GM12875 (cell line): ENCODE data around the gene LYRM9.
"Not testable (repeated sequence)": the region's sequence is repeated elsewhere in the genome, so short reads cannot be mapped to it uniquely, and the experiment has no call there.

Experiments used
- H3K4me3 ChIP-seq: one replicate; pipeline ENCODE4 v1.5.1; 2011; ENCODE audit warnings: low read depth, low read length, control low read depth
- CTCF ChIP-seq: IDR thresholded peaks from 2 replicates; pipeline ENCODE4 v1.5.1; 2011; ENCODE audit warnings: low read depth, mild to moderate bottlenecking, control low read depth, inconsistent platforms, low read length, moderate library complexity, borderline replicate concordance; ENCODE audit not compliant: insufficient read depth

Gene LYRM9

GRCh38 chr17:27891841-27892240 lies 1.3 kb downstream of the LYRM9 start:
- no peak for TF ChIP-seq CTCF
- no peak overlapping the region for H3K4me3 ChIP-seq

DNA sequence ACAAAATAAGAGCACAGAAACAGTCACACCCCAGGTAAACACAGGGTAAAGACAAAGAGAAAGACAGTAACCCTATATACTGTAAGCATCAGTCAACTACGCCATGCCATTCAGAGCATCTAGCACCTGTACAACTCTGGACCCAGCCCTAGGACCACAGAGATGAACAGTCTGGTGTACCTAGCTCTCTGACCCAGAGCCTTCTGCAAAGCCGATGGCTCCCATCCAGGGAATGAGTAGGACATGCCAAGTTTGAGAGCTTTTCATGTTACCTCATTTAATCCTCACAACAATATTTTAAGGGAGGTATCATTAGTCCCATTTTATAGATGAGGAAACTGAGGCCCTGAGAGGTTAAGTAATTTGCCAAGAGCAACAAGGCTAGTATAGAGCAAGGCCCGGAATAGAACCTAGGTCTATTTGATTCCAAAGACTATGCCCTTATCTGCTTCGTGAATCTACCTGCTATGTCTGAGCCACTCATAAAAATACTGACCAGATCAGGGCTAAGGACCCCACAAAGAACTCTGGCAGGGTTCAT lies 3.4 kb downstream of the LYRM9 start:
- H3K4me3 ChIP-seq = no peak overlapping the region
- no peak for TF ChIP-seq CTCF

- no peak for TF ChIP-seq CTCF
These were observed 4.2 kb downstream of the LYRM9 start for GRCh38 chr17:27888945-27889344.

GRCh38 chr17:27888067-27888466 lies 5.1 kb downstream of the LYRM9 start:
- TF ChIP-seq CTCF = no peak
- H3K4me3 ChIP-seq = no peak overlapping the region

More at GRCh38 chr17:27888945-27889344, 4.2 kb downstream of the LYRM9 start:
- no peak overlapping the region for H3K4me3 ChIP-seq

DNA sequence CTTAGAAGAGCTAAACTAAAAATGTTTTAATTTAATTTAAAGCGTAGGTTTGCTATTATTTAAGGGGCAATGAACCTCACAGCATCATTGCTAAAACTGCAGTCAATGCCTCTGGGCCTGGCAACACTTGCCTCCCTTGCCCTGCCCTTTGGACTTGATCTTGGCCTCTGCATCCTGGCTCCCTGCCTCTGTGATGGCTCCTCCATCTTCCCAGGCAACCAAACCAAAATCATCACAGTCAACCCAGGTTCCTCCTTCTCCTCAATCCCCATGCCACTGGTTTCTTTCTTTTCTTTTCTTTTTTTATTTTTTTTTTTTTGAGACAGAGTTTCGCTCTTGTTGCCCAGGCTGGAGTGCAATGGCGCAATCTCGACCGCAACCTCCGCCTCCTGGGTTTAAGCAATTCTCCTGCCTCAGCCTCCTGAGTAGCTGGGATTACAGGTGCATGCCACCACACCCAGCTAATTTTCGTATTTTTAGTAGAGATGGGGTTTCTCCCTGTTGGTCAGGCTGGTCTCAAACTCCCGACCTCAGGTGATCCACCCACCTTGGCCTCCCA lies 6.7 kb downstream of the LYRM9 start:
- not testable (repeated sequence) for H3K4me3 ChIP-seq

DNA sequence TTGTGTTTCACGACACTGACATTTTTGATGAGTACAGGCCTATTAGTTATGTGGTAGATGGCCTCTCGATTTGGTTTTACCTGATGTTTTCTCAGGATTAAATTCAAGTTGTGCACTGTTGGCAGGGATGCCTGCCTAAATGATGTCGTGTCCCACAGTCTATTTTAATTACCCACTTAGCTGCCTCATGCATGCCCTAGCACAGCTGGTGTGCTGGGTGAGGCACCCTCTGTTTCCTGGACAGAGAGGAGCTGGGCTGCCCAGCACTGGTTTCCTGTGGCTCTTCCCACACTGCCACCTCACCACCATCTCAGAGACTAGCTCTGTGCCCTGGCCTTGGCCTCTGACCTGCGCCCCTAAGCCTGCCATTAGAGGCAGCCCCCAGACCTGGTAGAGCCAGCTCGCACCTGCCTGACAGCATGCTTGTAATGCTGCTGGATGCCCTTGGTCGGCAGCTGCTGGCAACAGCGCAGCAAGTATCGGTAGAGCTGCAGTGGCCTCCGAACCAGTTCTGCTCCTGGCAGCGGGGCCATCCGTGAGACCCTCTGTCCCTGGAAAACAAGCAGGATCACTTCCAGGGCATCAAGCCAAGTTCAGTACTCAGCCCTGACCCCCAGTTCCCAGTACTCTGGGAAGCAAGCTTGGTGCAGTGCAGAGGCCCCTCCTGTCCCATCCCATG lies 10.9 kb downstream of the LYRM9 start:
- no peak overlapping the region for H3K4me3 ChIP-seq
- TF ChIP-seq CTCF = no peak

DNA sequence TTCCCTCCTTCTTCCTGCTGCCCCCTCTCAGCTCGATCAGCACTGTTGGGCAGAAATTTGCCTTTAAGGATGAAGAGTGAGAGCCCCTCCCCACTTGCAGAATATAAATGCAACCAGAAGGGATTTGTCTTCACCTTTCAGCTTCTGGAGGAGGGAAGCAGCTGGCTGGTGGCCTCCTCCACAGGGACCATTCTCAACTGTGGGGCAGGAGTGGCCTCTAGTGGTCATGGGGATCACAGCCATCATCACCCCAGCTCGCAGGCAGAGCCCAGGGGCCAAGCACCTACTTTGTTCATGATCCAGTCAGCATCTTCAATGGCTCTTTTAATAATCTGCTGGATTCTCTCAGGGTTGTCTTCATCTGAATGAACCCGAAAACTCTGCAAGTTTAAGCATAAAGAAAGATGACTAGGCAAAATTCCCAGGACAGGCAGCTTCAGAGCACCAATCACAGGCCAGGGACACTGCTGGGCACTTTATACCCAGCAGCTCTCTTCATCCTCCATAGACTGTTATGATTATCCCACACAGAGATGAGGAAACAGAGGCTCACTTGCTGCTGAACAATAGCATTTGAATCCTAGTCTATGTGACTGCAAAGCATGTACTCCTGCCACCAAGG lies 13.1 kb downstream of the LYRM9 start:
- no peak overlapping the region for H3K4me3 ChIP-seq
- peak; percentile 87 for TF ChIP-seq CTCF
